Measurements from ENCODE around the gene NOXA1. TPM values are rescaled to one million over a fixed set of nuclear protein-coding genes. Genes with fewer than 3 reads are reported as not detected.

The NOXA1 gene
- total RNA-seq, 1 donor from 2014 or later = 6.9 TPM

- H3K9me3 ChIP-seq = no peaks in the 10 kb centered on the region
- TF ChIP-seq CTCF (IDR thresholded peaks at IDR 0.05) = no peak
- no peak overlapping the region for H3K4me3 ChIP-seq
- DNase-seq (peak; percentile 80), ATAC-seq (peak; percentile 65 to 78)
- intact Hi-C loops (cut with DNase I) = no loop called here
- peaks cover 30% of the 10 kb centered on the region for H3K4me1 ChIP-seq
- H3K27ac ChIP-seq = peak overlapping the region; percentile 81
- peaks cover 5% of the 10 kb centered on the region for H3K27me3 ChIP-seq (ENCODE audit: low read depth)
- no peaks in the 10 kb centered on the region for H3K36me3 ChIP-seq
These were observed 11.4 kb upstream of the NOXA1 start for GRCh38 chr9:137411645-137412380.

GRCh38 chr9:137412431-137412830, 10.8 kb upstream of the NOXA1 start:
- no peaks in the 10 kb centered on the region for H3K9me3 ChIP-seq
- H3K27me3 ChIP-seq (ENCODE audit: low read depth) = no peaks in the 10 kb centered on the region
- no peak for ATAC-seq
- H3K27ac ChIP-seq = peak overlapping the region; percentile 81
- no peak for TF ChIP-seq CTCF (IDR thresholded peaks at IDR 0.05)
- H3K4me1 ChIP-seq = peaks cover 23% of the 10 kb centered on the region
- intact Hi-C loops (cut with DNase I) = no loop called here
- H3K4me3 ChIP-seq = no peak overlapping the region
- no peaks in the 10 kb centered on the region for H3K36me3 ChIP-seq
- no peak for DNase-seq

GRCh38 chr9:137415451-137415850, 7.7 kb upstream of the NOXA1 start:
- H3K4me3 ChIP-seq = no peak overlapping the region
- TF ChIP-seq CTCF (IDR thresholded peaks at IDR 0.05) = no peak
- H3K27me3 ChIP-seq (ENCODE audit: low read depth) = no peaks in the 10 kb centered on the region
- no peak for ATAC-seq
- H3K27ac ChIP-seq = no peak overlapping the region
- peaks cover 25% of the 10 kb centered on the region for H3K4me1 ChIP-seq
- peak; percentile 33 for DNase-seq
- no peaks in the 10 kb centered on the region for H3K9me3 ChIP-seq
- H3K36me3 ChIP-seq = no peaks in the 10 kb centered on the region
- intact Hi-C loops (cut with DNase I) = no loop called here

- DNase-seq = peak; percentile 28
- TF ChIP-seq CTCF (IDR thresholded peaks at IDR 0.05) = no peak
- no peaks in the 10 kb centered on the region for H3K27me3 ChIP-seq (ENCODE audit: low read depth)
- peaks cover 19% of the 10 kb centered on the region for H3K4me1 ChIP-seq
- H3K4me3 ChIP-seq = no peak overlapping the region
- no peak for ATAC-seq
- H3K36me3 ChIP-seq = no peaks in the 10 kb centered on the region
- no peaks in the 10 kb centered on the region for H3K9me3 ChIP-seq
- intact Hi-C loops (cut with DNase I) = no loop called here
- H3K27ac ChIP-seq = no peak overlapping the region
These were observed 7.1 kb upstream of the NOXA1 start for GRCh38 chr9:137416006-137416562.

GRCh38 chr9:137416563-137417151, 6.5 kb upstream of the NOXA1 start:
- intact Hi-C loops (cut with DNase I) = no loop called here

More at GRCh38 chr9:137416563-137417151, 6.5 kb upstream of the NOXA1 start:
- peak; percentile 48 for DNase-seq
- no peak for TF ChIP-seq CTCF (IDR thresholded peaks at IDR 0.05)
- ATAC-seq = peak in 1 of 2 donors; percentile 4
- Histone ChIP-seq H3K9me3 (no peaks in the 10 kb centered on the region), H3K27me3 (ENCODE audit: low read depth) (no peaks in the 10 kb centered on the region), H3K4me1 (peaks cover 18% of the 10 kb centered on the region), H3K27ac (peak overlapping the region; percentile 56), H3K4me3 (peak overlapping the region; percentile 52), H3K36me3 (no peaks in the 10 kb centered on the region)
